K562 (cell line): Measurements from ENCODE around the gene RSF1. TPM values are rescaled to one million over a fixed set of nuclear protein-coding genes. Genes with fewer than 3 reads are reported as not detected.

ENCODE experiments used
- MGA ChIP-seq: fragments of 450-650 bp; IDR thresholded peaks from 2 replicates; pipeline ENCODE4 v1.6.1; 2016; ENCODE audit warnings: mild to moderate bottlenecking, moderate library complexity
- polyA plus RNA-seq, 8 experiments: library from polyadenylated mRNA; depleted of rRNA in 4 of 8; stranded (reverse) in 5 of 8; unstranded in 3 of 8; fragments of >200 nt; fragmentation: Nextera tagmentation in 2 of 8; fragmentation: Illumina TruSeq in 1 of 8; extraction: Ambion mirVana in 2 of 8; extraction: Trizol in 1 of 8; gene quantifications; 2 replicates each; pipeline versions ENCODE4 v1.2.1 to v1.2.3, GENCODE V29; 2011 to 2014; ENCODE audit warnings: inconsistent platforms in 1 of 8, missing spikeins in 1 of 8
- total RNA-seq, 7 experiments: library from RNA; depleted of rRNA in 6 of 7; stranded (reverse); fragments of >200 nt in 6 of 7; fragmentation: Illumina TruSeq in 2 of 7; extraction: Trizol in 2 of 7; gene quantifications; 2 replicates each; pipeline versions ENCODE4 v1.2.1 to v1.2.3, GENCODE V29; 2011 to 2021; ENCODE audit warnings: low replicate concordance in 1 of 7
- TF ChIP-seq, protein P1 (sequence below): fragments of 250-450 bp; sonication (Bioruptor Pico); IDR thresholded peaks from 2 replicates; pipeline ENCODE4 v1.6.1; 2021; ENCODE audit warnings: mild to moderate bottlenecking

RSF1 gene
- total and polyA plus RNA-seq, 9 of the 15 experiments (the other 6 are each of a cell fraction or from before 2014, with no cell fraction given), result 9.7 to 63.6 (median 42.8) TPM

GRCh38 chr11:77868744-77869143, 48.2 kb upstream of the RSF1 start (continued):
- TF ChIP-seq MGA, result no peak
- TF ChIP-seq, protein P1, sequence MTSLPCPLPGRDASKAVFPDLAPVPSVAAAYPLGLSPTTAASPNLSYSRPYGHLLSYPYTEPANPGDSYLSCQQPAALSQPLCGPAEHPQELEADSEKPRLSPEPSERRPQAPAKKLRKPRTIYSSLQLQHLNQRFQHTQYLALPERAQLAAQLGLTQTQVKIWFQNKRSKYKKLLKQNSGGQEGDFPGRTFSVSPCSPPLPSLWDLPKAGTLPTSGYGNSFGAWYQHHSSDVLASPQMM (CRISPR knock-in tag), result no peak
